GM12801 (cell line): ENCODE measurements around the gene SYNDIG1.

ENCODE experiments used
- CTCF ChIP-seq: IDR thresholded peaks from one replicate; pipeline ENCODE4 v1.5.1; 2011; ENCODE audit warnings: control low read depth; ENCODE audit not compliant: insufficient read length; ENCODE audit errors: extremely low read depth

The SYNDIG1 gene

GRCh38 chr20:24701668-24702067, 232.2 kb downstream of the SYNDIG1 start:
- TF ChIP-seq CTCF: no peak

- TF ChIP-seq CTCF: no peak
These were observed 233.3 kb downstream of the SYNDIG1 start for GRCh38 chr20:24702501-24703283.

- TF ChIP-seq CTCF: no peak
These were observed 233.8 kb downstream of the SYNDIG1 start for GRCh38 chr20:24703284-24703610.

- TF ChIP-seq CTCF: no peak
These were observed 235.5 kb downstream of the SYNDIG1 start for GRCh38 chr20:24704899-24705298.

- no peak for TF ChIP-seq CTCF
These were observed 236.1 kb downstream of the SYNDIG1 start for GRCh38 chr20:24705486-24705885.

- TF ChIP-seq CTCF: no peak
These were observed 239.2 kb downstream of the SYNDIG1 start for GRCh38 chr20:24708411-24709295.
